HG02571 (cell line): ENCODE measurements around the gene ZNF480.
"Not testable (repeated sequence)": the region's sequence is repeated elsewhere in the genome, so short reads cannot be mapped to it uniquely, and the experiment has no call there.

Experiments
- ATAC-seq: cut with Tn5 transposase; IDR thresholded peaks from one replicate; pipeline ENCODE4 v1.9.1; 2021; ENCODE audit warnings: mild to moderate bottlenecking, moderate library complexity; ENCODE audit not compliant: unreplicated experiment

ZNF480 gene

GRCh38 chr19:52336791-52337381 lies 39.9 kb downstream of the ZNF480 start:
- ATAC-seq = no peak

- ATAC-seq = not testable (repeated sequence)
Observed at GRCh38 chr19:52339022-52339421, 42.1 kb downstream of the ZNF480 start.

GRCh38 chr19:52343548-52343947 lies 46.6 kb downstream of the ZNF480 start:
- no peak for ATAC-seq

GRCh38 chr19:52345162-52345561 lies 48.2 kb downstream of the ZNF480 start:
- no peak for ATAC-seq

- ATAC-seq = no peak
Observed at GRCh38 chr19:52351512-52351911, 54.5 kb downstream of the ZNF480 start.

- no peak for ATAC-seq
Observed at GRCh38 chr19:52366414-52366824, 69.5 kb downstream of the ZNF480 start.

- peak; percentile 83 for ATAC-seq
Observed at GRCh38 chr19:52369559-52370340, 72.8 kb downstream of the ZNF480 start, which contains the start of gene ZNF880. Gene ZNF880 (plus strand): TSS chr19:52369923. CDS start chr19:52369966, 43 bp downstream.

- no peak for ATAC-seq
Observed at GRCh38 chr19:52370341-52370710, 73.4 kb downstream of the ZNF480 start.
